Naive B cell (primary cell): ENCODE results near the gene ZNF354C. TPM values are rescaled to one million over a fixed set of nuclear protein-coding genes. Genes with fewer than 3 reads are reported as not detected.

Source experiments
- polyA plus RNA-seq, 6 donors: library from polyadenylated mRNA; unstranded; fragments of 300-500 nt; fragmentation: Illumina TruSeq; gene quantifications; one replicate each; pipeline ENCODE4 v1.2.3, GENCODE V29; 2021; ENCODE audit warnings: low read depth in 6 of 6

The ZNF354C gene
- polyA plus RNA-seq, 6 donors from 2014 or later: 0.56 to 1.6 (median 0.78) TPM; not detected in 1

Other genes starting within 250 kb of the ZNF354C start
- gene ZNF354B, start 200.4 kb upstream of the ZNF354C start, polyA plus RNA-seq: 1 to 10 TPM; 2.3 to 9.0 (median 5.5) TPM
- 1 to 10 TPM in 5 of 6 donors, under 1 TPM in 1; 0.71 to 3.5 (median 1.9) TPM for gene ZFP2, start 164.5 kb upstream of the ZNF354C start, polyA plus RNA-seq
- gene ZNF454, start 119.2 kb upstream of the ZNF354C start, polyA plus RNA-seq: under 1 TPM in 1 of 6 donors, not detected in 5; 0.40 TPM
- gene GRM6, start 65.1 kb upstream of the ZNF354C start, polyA plus RNA-seq: not detected
- gene ZNF879, start 36.6 kb upstream of the ZNF354C start, polyA plus RNA-seq: 1 to 10 TPM; 3.2 to 7.6 (median 6.5) TPM